ENCODE measurements around the gene TIE1.

- no peak for TF ChIP-seq CTCF (IDR thresholded peaks at IDR 0.05)
- no peak for TF ChIP-seq POLR2A (IDR thresholded peaks at IDR 0.05)
These were observed 18.0 kb downstream of the TIE1 start for GRCh38 chr1:43318831-43319230.
